ENCODE results near the gene BMI1. TPM values are rescaled to one million over a fixed set of nuclear protein-coding genes. Genes with fewer than 3 reads are reported as not detected.

The BMI1 gene
- total RNA-seq, 2 donors from 2014 or later = 55.9 to 79.4 TPM

DNA sequence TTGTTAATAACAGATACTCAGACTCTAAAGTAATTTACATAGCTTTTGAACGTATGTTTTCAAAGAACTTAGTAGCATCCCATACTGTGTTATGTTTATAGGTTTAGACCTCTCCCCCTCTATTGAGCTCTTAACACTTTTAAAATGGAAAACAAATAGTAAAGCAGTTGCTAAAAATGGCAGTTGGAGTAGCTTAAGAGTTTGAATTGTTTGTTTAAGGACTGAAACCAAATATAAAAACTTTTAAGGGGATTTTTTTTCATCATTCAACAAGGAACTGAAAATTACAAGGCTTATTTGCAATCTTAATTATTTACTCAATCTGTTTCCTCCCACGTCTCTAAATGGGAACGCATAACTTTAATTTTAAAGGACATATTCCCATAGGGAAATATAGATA, 22.8 kb downstream of the BMI1 start:
- TF ChIP-seq, protein P1, sequence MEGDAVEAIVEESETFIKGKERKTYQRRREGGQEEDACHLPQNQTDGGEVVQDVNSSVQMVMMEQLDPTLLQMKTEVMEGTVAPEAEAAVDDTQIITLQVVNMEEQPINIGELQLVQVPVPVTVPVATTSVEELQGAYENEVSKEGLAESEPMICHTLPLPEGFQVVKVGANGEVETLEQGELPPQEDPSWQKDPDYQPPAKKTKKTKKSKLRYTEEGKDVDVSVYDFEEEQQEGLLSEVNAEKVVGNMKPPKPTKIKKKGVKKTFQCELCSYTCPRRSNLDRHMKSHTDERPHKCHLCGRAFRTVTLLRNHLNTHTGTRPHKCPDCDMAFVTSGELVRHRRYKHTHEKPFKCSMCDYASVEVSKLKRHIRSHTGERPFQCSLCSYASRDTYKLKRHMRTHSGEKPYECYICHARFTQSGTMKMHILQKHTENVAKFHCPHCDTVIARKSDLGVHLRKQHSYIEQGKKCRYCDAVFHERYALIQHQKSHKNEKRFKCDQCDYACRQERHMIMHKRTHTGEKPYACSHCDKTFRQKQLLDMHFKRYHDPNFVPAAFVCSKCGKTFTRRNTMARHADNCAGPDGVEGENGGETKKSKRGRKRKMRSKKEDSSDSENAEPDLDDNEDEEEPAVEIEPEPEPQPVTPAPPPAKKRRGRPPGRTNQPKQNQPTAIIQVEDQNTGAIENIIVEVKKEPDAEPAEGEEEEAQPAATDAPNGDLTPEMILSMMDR (IDR thresholded peaks at IDR 0.05) = no peak
- Histone ChIP-seq H3K4me3 (no peak overlapping the region), H3K27me3 (replicated peaks; ENCODE audit: insufficient read depth) (peaks cover 55% of the 10 kb centered on the region), H3K27ac (no peak overlapping the region), H3K4me1 (ENCODE audit: control insufficient read depth in 1 of 2, low read depth in 2 of 2) (peaks cover 10 to 14% of the 10 kb centered on the region in 2 donors), H3K36me3 (no peaks in the 10 kb centered on the region), H3K9me3 (no peaks in the 10 kb centered on the region)
- DNase-seq (ENCODE audit: low spot score) (no peak), ATAC-seq (ENCODE audit: insufficient number of reproducible peaks, low FRiP score, low read depth) (no peak)

DNA sequence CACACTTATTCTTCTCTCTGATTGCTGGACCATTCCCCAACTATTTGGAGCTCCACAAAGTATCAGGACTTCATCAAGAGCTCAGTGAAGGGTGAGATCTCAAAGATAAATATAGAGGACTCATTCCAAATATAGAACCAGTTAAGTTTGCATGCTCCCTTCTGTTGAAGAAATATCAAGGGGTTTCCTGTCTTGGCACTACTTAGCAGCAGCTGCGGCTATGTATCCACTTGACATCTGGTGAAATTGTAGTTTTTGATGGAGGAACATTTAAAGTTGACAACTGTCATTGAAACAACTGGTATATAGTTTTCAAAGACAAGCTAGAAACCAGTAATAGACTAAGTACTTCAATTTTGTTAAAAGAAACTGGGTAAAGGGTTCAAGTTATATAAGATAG, 23.4 kb downstream of the BMI1 start:
- no peak for DNase-seq (ENCODE audit: low spot score)
- TF ChIP-seq, protein P1 (IDR thresholded peaks at IDR 0.05) = no peak
- peaks cover 50% of the 10 kb centered on the region for H3K27me3 ChIP-seq (replicated peaks; ENCODE audit: insufficient read depth)

GRCh38 chr10:22344781-22345300, 23.9 kb downstream of the BMI1 start:
- TF ChIP-seq, protein P1 (IDR thresholded peaks at IDR 0.05) = no peak
- no peak for DNase-seq (ENCODE audit: low spot score)
- Histone ChIP-seq H3K4me1 (ENCODE audit: control insufficient read depth in 1 of 2, low read depth in 2 of 2) (peaks cover 6 to 9% of the 10 kb centered on the region in 2 donors), H3K9me3 (no peaks in the 10 kb centered on the region), H3K36me3 (no peaks in the 10 kb centered on the region), H3K27me3 (replicated peaks; ENCODE audit: insufficient read depth) (peaks cover 48% of the 10 kb centered on the region), H3K4me3 (peak overlapping the region; percentile 47), H3K27ac (no peak overlapping the region)
- no peak for ATAC-seq (ENCODE audit: insufficient number of reproducible peaks, low FRiP score, low read depth)

More for the DNA sequence above, 23.4 kb downstream of the BMI1 start:
- Histone ChIP-seq H3K9me3 (no peaks in the 10 kb centered on the region), H3K4me3 (no peak overlapping the region), H3K27ac (no peak overlapping the region), H3K4me1 (ENCODE audit: control insufficient read depth in 1 of 2, low read depth in 2 of 2) (peaks cover 10 to 14% of the 10 kb centered on the region in 2 donors), H3K36me3 (no peaks in the 10 kb centered on the region)
- ATAC-seq (ENCODE audit: insufficient number of reproducible peaks, low FRiP score, low read depth) = no peak

DNA sequence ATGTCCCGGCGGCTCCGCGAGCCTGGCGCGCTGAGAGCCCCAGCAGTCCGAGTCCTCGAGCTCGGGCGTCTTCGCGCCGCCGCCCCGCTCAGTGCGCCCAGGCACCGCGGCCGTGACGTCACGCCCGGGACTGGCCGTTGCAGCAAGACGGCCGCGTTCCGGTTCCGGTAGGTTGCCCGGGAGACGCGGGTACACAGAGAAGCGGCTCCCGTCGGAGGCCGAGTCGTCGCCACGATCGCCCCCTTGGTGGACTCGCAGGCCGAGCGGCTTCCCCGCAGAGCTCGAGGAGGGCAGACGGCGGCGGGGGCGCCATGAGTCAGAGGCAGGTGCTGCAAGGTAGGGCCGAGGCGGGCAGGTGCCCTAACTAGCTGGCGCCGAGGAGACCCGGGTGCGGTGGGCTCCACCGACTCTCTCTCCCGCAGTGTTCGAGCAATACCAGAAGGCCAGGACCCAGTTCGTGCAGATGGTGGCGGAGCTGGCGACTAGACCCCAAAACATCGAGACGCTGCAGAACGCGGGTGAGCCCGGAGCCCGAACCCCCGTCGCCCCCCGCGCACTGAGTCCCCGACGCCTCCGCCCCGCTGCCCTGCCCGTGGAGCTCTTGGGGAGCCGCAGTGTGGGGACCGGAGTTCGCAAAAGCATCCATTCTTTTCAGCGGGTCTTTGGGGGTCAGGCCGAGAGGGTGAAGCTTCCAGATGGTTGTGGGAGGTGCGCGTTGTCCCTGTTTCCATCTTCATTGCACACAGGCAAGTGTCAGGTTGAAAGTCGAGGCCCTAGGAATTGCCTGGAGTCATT, 24.6 kb downstream of the BMI1 start, which contains the start of gene SPAG6:
TSS of gene SPAG6 (plus strand) at position 196 of the 795 bp plus-strand sequence. CDS start at position 312, 116 bp downstream.
- no peak for ATAC-seq (ENCODE audit: insufficient number of reproducible peaks, low FRiP score, low read depth)
- TF ChIP-seq, protein P1 (IDR thresholded peaks at IDR 0.05) = no peak

GRCh38 chr10:22346096-22346661, 25.3 kb downstream of the BMI1 start:
- H3K27me3 ChIP-seq (replicated peaks; ENCODE audit: insufficient read depth) = peaks cover 48% of the 10 kb centered on the region
- TF ChIP-seq, protein P1 (IDR thresholded peaks at IDR 0.05) = no peak
- H3K4me3 ChIP-seq = no peak overlapping the region
- H3K9me3 ChIP-seq = no peaks in the 10 kb centered on the region
- DNase-seq (ENCODE audit: low spot score) (no peak), ATAC-seq (ENCODE audit: insufficient number of reproducible peaks, low FRiP score, low read depth) (no peak)
- peaks cover 4 to 5% of the 10 kb centered on the region in 2 donors for H3K4me1 ChIP-seq (ENCODE audit: control insufficient read depth in 1 of 2, low read depth in 2 of 2)
- H3K36me3 ChIP-seq = no peaks in the 10 kb centered on the region
- H3K27ac ChIP-seq = no peak overlapping the region

More for the DNA sequence above, 24.6 kb downstream of the BMI1 start, which contains the start of gene SPAG6:
- H3K27me3 ChIP-seq (replicated peaks; ENCODE audit: insufficient read depth) = peaks cover 48% of the 10 kb centered on the region
- H3K36me3 ChIP-seq = no peaks in the 10 kb centered on the region
- peak within 1 kb of the TSS; percentile 47 for H3K4me3 ChIP-seq
- peaks cover 4 to 7% of the 10 kb centered on the region in 2 donors for H3K4me1 ChIP-seq (ENCODE audit: control insufficient read depth in 1 of 2, low read depth in 2 of 2)
- no peaks in the 10 kb centered on the region for H3K9me3 ChIP-seq
- H3K27ac ChIP-seq = no peak within 1 kb of the TSS
- no peak for DNase-seq (ENCODE audit: low spot score)

Measured in thoracic aorta (tissue), 2 donors.